Right atrium auricular region (tissue), 2 donors: ENCODE results near the gene TIAM1. TPM values are rescaled to one million over a fixed set of nuclear protein-coding genes. Genes with fewer than 3 reads are reported as not detected.

ENCODE experiments used
- DNase-seq: peaks from one replicate; pipeline ENCODE4 v3.0.0-alpha.2; 2019; ENCODE audit warnings: low spot score
- H3K27ac ChIP-seq, 2 donors: fragments of 200-600 bp; sonication (generic); 1 replicate in 1 of 2; 2 replicates in 1 of 2; pipeline ENCODE4 v1.5.1; 2016 to 2019
- H3K27me3 ChIP-seq, 2 donors: fragments of 200-600 bp; sonication (generic); one replicate each; pipeline versions ENCODE4 v1.5.1 to v1.6.0; 2017 to 2019
- H3K36me3 ChIP-seq: fragments of 200-600 bp; sonication (generic); one replicate; pipeline ENCODE4 v1.5.1; 2016
- H3K4me1 ChIP-seq, 2 donors: fragments of 200-600 bp; sonication (generic); one replicate each; pipeline versions ENCODE4 v1.5.1 to v1.6.0; 2017 to 2019
- H3K4me3 ChIP-seq, 2 donors: fragments of 200-600 bp; sonication (generic); 1 replicate in 1 of 2; 2 replicates in 1 of 2; pipeline ENCODE4 v1.5.1; 2017 to 2019; ENCODE audit warnings: mild to moderate bottlenecking in 1 of 2, moderate library complexity in 1 of 2
- H3K9me3 ChIP-seq, 2 donors: fragments of 200-600 bp; sonication (generic); one replicate each; pipeline ENCODE4 v1.5.1; 2019
- total RNA-seq, 2 donors: library from RNA; depleted of rRNA; stranded (reverse); fragments of >200 nt; gene quantifications; one replicate each; pipeline ENCODE4 v1.1.0, GENCODE V29; 2016
- TF ChIP-seq, protein P1 (sequence below), 2 donors: fragments of 200-600 bp; sonication (generic); IDR thresholded peaks; one replicate each; pipeline ENCODE4 v1.5.1; 2019; ENCODE audit warnings: antibody characterized with exemption in 2 of 2

TIAM1 gene
- total RNA-seq, 2 donors from 2014 or later = 2.5 to 4.1 TPM

DNA sequence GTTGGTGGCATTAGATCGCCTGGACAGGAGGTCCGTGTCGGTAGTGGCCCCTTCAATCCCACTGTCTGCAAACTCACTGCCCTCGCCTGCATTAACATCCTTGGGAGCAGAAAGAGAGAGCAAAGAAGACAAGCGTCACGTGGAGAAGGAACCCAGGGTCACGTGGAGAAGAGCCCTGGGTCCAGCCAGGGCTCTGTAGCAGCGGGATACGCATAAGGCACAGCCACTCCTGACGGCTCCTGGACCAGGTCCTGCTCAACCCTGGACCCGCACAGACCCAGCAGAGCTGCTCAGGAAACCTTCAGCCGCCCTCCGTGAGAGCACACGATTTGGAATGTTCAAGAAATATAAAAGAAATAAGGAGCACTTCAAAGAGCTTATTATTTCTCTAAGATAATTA lies 92.0 kb downstream of the TIAM1 start:
- DNase-seq = no peak
- Histone ChIP-seq H3K36me3 (no peaks in the 10 kb centered on the region), H3K4me3 (no peak overlapping the region)

DNA sequence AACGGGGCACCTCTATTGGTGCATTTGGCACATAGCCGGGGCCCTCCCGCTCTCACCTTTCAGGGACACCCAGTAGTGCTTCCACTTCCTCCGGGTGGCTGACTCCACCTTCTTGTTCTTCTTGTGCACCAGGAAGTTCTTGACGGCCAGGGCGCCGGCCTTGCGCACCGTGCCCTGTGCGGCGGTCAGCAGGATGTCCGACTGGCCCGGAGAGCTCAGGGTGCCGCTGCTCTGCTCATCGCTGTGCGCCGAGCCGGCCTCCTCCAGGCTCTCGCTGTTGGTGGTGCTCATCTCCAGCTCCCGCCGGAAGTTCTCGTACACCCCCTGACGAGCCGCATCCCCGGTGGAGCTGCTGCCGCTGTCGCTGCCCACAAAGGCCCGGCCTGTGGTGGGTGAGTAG lies 92.4 kb downstream of the TIAM1 start:
- Histone ChIP-seq H3K4me3 (no peak overlapping the region), H3K4me1 (no peaks in the 10 kb centered on the region), H3K27ac (no peak overlapping the region), H3K36me3 (no peaks in the 10 kb centered on the region), H3K9me3 (no peaks in the 10 kb centered on the region), H3K27me3 (no peaks in the 10 kb centered on the region)
- DNase-seq = no peak
- TF ChIP-seq, protein P1, sequence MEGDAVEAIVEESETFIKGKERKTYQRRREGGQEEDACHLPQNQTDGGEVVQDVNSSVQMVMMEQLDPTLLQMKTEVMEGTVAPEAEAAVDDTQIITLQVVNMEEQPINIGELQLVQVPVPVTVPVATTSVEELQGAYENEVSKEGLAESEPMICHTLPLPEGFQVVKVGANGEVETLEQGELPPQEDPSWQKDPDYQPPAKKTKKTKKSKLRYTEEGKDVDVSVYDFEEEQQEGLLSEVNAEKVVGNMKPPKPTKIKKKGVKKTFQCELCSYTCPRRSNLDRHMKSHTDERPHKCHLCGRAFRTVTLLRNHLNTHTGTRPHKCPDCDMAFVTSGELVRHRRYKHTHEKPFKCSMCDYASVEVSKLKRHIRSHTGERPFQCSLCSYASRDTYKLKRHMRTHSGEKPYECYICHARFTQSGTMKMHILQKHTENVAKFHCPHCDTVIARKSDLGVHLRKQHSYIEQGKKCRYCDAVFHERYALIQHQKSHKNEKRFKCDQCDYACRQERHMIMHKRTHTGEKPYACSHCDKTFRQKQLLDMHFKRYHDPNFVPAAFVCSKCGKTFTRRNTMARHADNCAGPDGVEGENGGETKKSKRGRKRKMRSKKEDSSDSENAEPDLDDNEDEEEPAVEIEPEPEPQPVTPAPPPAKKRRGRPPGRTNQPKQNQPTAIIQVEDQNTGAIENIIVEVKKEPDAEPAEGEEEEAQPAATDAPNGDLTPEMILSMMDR (IDR thresholded peaks at IDR 0.05) = no peak

More for the DNA sequence above, 92.0 kb downstream of the TIAM1 start:
- H3K27me3 ChIP-seq = no peaks in the 10 kb centered on the region
- H3K27ac ChIP-seq = no peak overlapping the region
- TF ChIP-seq, protein P1 (IDR thresholded peaks at IDR 0.05) = no peak
- no peaks in the 10 kb centered on the region for H3K9me3 ChIP-seq
- H3K4me1 ChIP-seq = no peaks in the 10 kb centered on the region

DNA sequence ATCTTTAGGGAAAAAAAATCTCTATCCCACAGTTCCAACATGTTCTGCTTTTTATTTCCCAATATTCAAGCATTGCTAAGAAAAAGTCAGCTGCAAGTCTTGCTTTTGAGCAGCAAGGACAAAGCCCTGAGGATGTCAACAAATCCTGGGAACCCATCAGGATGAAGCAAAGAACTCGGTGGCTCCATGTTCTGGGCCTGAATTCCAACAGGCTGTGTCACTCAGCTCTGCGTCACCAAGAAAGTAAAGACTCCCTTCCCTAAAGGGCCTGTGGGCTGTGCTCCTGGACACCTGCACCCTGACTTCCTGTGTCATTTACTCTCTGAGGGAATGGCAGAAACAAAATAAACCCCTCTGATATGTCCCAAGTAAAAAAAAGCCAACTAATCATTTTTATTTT lies 95.5 kb downstream of the TIAM1 start:
- Histone ChIP-seq H3K9me3 (peaks cover 0 to 6% of the 10 kb centered on the region in 2 donors), H3K36me3 (no peaks in the 10 kb centered on the region), H3K4me3 (no peak overlapping the region), H3K27me3 (no peaks in the 10 kb centered on the region), H3K4me1 (no peaks in the 10 kb centered on the region), H3K27ac (no peak overlapping the region)
- TF ChIP-seq, protein P1 (IDR thresholded peaks at IDR 0.05) = no peak
- no peak for DNase-seq

DNA sequence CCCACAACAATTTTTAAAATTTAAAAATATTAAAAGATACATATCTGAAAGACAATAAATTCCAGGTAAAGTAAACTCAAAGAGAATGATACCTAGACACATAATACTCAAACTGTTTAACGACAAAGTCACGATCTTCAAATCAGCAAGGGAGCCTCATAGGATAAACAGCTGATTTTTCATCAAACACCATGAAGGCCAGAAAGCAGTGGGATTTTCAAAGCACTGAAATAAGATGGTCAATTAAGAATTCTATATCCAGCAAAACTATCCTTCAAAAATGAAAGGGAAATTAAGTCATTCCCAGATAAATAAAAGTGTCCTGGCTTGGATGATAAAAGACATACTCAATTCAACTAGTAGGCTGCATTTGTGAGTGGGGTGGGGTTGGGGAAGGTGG lies 100.5 kb downstream of the TIAM1 start:
- H3K27me3 ChIP-seq = no peaks in the 10 kb centered on the region
- H3K4me1 ChIP-seq = no peaks in the 10 kb centered on the region
- H3K9me3 ChIP-seq = peaks cover 0 to 38% of the 10 kb centered on the region in 2 donors
- no peak for DNase-seq
- TF ChIP-seq, protein P1 (IDR thresholded peaks at IDR 0.05) = no peak
- no peak overlapping the region for H3K27ac ChIP-seq
- H3K36me3 ChIP-seq = no peaks in the 10 kb centered on the region
- H3K4me3 ChIP-seq = no peak overlapping the region

DNA sequence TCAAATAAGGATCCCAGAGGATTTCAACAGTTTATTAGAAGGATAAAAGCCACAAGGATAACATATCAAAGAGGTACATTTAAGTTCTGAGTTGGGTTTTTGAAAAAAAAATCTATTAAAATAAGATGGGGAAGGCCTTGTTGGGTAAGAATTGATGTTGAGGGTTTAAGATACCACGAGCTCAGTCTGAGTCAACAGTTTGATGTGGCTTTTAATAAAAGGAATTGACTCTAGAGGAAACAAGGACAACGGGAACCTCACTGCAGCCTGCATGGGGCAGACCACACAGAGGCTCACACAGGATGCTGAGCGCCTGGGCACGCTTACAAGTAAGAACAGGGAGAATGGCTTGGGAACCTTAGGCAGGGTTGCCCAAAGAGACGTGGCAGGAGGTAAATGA lies 107.5 kb downstream of the TIAM1 start:
- DNase-seq = no peak
- Histone ChIP-seq H3K9me3 (peaks cover 0 to 17% of the 10 kb centered on the region in 2 donors), H3K27ac (no peak overlapping the region), H3K4me1 (no peaks in the 10 kb centered on the region), H3K27me3 (no peaks in the 10 kb centered on the region), H3K36me3 (no peaks in the 10 kb centered on the region), H3K4me3 (no peak overlapping the region)
- TF ChIP-seq, protein P1 (IDR thresholded peaks at IDR 0.05) = no peak

DNA sequence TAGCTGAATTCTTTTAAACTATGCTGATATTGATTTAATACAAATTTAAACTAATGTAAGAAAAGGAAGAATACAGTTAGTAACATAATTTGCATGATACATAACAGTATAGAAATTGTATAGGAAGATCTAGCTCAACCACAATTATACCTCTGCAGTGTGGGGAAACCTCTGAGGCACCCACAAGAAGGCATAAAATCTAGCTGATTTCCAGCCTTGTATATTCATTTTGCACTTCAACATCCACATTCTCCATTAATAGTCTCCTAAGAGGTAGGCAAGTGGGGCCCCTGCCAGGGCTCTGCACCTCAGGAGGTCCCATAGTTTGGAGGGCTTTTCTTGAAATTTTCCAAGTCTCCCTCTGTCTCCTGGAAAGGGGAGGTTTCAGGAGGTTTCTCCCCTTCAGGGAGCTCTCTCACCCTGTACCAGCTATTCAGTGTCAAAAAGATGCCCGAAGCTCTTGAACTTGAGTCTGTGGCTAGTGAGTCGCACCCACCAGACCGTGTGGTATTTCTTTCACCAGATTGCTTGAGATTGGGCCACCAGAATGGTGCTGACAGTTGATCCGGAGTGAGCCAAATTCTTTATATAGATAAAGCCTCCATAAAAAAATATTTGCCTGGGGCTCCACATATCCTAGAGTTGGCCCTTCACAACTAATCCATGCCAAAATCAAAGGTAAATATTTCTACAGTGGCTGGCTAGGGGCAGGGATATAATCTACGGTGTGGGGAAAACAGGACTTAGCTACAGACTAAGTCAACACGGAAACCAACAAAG lies 108.2 kb downstream of the TIAM1 start:
- Histone ChIP-seq H3K9me3 (peaks cover 0 to 10% of the 10 kb centered on the region in 2 donors), H3K36me3 (no peaks in the 10 kb centered on the region), H3K4me1 (no peaks in the 10 kb centered on the region), H3K27ac (no peak overlapping the region), H3K4me3 (no peak overlapping the region), H3K27me3 (no peaks in the 10 kb centered on the region)
- DNase-seq = no peak
- TF ChIP-seq, protein P1 (IDR thresholded peaks at IDR 0.05) = no peak
